C4-2B (cell line): ENCODE results near the gene PTAR1.
A peak's percentile ranks its signal among the peaks of the same experiment; 100 is the strongest.

Experiments
- ZFX ChIP-seq: fragments of 450-650 bp; IDR thresholded peaks from 2 replicates; pipeline ENCODE4 v1.6.1; 2017
- TF ChIP-seq, protein P1 (sequence below): fragments of 450-650 bp; conservative IDR thresholded peaks from 2 replicates; pipeline ENCODE4 v1.5.1; 2017; ENCODE audit warnings: mild to moderate bottlenecking

DNA sequence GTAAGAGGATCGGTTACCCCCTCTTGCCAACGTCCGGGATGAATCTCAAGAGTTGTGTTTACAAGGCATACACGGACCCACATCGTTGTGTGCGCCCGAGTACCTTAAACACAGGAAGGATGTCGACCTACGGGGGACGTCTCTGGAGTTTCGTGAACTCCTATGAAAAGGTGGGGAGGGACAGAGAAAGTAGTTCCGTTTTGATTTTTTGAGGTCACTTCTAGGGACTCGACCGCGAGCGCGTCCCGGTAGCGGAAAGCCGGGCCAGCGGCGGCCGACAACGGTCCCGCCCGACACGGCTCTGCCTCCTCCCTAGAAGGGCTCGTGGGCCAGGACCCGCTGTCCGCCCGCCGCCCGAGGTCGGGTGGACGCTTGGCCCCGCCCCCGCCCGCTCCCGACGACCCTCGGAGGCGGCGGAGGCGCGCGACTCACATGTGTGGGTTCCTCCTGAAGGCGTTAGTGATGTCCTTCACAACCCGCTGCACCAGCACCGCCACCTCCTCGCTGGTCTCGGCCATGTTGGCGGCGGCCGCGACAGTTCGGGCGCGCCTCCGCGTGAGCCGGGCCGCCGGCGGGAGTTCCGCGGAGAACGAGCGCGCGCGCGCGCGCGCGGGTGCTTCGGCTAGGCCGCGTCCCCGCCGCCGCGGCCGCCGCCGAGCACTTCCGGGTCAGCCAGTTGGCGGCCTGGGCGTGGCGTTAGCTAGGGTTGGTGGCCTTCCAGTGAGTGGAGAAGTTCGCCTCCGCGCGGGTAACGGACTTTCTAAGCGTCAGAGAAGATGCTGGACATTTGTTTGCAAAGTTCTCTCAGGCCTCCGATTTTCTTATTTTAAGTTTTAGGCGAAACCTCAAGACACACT lies at the start of gene PTAR1:
- TF ChIP-seq, protein P1, sequence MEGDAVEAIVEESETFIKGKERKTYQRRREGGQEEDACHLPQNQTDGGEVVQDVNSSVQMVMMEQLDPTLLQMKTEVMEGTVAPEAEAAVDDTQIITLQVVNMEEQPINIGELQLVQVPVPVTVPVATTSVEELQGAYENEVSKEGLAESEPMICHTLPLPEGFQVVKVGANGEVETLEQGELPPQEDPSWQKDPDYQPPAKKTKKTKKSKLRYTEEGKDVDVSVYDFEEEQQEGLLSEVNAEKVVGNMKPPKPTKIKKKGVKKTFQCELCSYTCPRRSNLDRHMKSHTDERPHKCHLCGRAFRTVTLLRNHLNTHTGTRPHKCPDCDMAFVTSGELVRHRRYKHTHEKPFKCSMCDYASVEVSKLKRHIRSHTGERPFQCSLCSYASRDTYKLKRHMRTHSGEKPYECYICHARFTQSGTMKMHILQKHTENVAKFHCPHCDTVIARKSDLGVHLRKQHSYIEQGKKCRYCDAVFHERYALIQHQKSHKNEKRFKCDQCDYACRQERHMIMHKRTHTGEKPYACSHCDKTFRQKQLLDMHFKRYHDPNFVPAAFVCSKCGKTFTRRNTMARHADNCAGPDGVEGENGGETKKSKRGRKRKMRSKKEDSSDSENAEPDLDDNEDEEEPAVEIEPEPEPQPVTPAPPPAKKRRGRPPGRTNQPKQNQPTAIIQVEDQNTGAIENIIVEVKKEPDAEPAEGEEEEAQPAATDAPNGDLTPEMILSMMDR: no peak
- TF ChIP-seq ZFX: peak; percentile 55; the same call in 1 of the 2 replicates
